HCT116 (cell line): ENCODE measurements around the gene MS4A4A.

Experiments
- POLR2A ChIP-seq: IDR thresholded peaks from 2 replicates; pipeline ENCODE4 v1.7.0; 2011; ENCODE audit warnings: borderline replicate concordance; ENCODE audit not compliant: insufficient read depth, insufficient read length; ENCODE audit errors: extremely low read depth
- POLR2AphosphoS5 ChIP-seq: IDR thresholded peaks from 2 replicates; pipeline ENCODE4 v1.6.1; 2011; ENCODE audit warnings: mild to moderate bottlenecking, low read depth, low read length, moderate library complexity
- SRF ChIP-seq: IDR thresholded peaks from 2 replicates; pipeline ENCODE4 v1.6.1; 2012; ENCODE audit warnings: low read depth
- TF ChIP-seq, protein P1 (sequence below), 3 experiments: fragments of 200-600 bp in 1 of 3; sonication (generic) in 1 of 3; IDR thresholded peaks in 2 of 3; conservative IDR thresholded peaks in 1 of 3; 2 replicates each; pipeline ENCODE4 v1.5.1; 2012 to 2017; ENCODE audit warnings: low read depth in 2 of 3, low read length in 2 of 3, antibody characterized with exemption in 1 of 3, borderline replicate concordance in 1 of 3, control low read depth in 1 of 3, mild to moderate bottlenecking in 1 of 3, mixed read lengths in 1 of 3, mixed run types in 1 of 3, moderate library complexity in 1 of 3; ENCODE audit not compliant: insufficient read depth in 1 of 3

DNA sequence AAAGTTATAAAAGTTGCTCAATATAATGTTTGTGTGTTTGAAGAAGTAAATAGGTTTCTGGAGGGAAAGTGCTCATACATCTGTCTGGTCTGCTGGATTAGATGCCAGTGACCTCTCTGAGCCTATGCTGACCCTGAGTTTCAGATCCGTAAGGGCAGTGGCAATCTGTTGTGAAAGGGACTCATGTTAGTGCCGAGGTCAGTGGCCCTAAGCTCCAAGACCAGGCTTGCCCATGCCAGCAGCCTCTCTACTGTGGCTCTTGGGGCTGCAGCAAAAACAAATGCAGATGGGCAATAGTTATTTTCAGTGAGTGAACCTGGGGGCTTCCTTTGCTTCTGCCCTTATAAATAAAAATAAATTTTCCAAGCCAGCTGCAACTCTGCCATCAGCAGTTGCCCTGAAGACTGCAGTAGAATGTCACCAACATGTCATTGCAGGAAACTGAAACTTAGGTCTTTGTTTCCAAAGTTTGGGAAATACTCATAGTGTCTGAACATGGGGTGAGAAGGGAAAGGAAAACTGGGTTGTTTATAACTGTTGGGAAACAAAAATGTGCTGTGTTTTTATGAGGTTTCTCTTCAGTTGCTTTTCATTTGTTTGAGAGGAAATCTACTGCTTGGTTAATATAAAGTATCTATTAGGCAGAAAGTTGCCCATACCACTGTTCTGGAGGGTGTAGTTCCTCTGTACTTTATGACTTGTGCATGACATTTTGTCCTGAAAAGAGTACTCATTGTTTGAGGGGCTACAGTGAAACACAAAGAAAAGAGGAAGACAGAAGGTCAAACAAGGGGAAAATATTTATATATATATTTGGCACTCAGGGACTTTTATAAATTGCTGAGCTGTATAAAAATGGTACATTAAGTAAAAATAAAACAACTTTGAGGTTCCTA is 28.0 kb upstream of the MS4A4A start:
- TF ChIP-seq POLR2AphosphoS5, result no peak
- TF ChIP-seq, protein P1, sequence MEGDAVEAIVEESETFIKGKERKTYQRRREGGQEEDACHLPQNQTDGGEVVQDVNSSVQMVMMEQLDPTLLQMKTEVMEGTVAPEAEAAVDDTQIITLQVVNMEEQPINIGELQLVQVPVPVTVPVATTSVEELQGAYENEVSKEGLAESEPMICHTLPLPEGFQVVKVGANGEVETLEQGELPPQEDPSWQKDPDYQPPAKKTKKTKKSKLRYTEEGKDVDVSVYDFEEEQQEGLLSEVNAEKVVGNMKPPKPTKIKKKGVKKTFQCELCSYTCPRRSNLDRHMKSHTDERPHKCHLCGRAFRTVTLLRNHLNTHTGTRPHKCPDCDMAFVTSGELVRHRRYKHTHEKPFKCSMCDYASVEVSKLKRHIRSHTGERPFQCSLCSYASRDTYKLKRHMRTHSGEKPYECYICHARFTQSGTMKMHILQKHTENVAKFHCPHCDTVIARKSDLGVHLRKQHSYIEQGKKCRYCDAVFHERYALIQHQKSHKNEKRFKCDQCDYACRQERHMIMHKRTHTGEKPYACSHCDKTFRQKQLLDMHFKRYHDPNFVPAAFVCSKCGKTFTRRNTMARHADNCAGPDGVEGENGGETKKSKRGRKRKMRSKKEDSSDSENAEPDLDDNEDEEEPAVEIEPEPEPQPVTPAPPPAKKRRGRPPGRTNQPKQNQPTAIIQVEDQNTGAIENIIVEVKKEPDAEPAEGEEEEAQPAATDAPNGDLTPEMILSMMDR (IDR thresholded peaks at IDR 0.05 in 2 of 3, conservative IDR thresholded peaks at IDR 0.05 in 1 of 3; ENCODE audit: borderline replicate concordance in 1 of 3, insufficient read depth in 1 of 3, low read depth in 2 of 3, low read length in 2 of 3), result no peak
- no peak for TF ChIP-seq SRF
- TF ChIP-seq POLR2A, result no peak
